Smooth muscle cell (in vitro differentiated cells): ENCODE measurements around the gene SLC29A1. TPM values are rescaled to one million over a fixed set of nuclear protein-coding genes. Genes with fewer than 3 reads are reported as not detected.

Experiments used
- DNase-seq: peaks from one replicate; lab custom pipeline; 2025; ENCODE audit not compliant: unreplicated experiment; lab: John Stamatoyannopoulos, UW
- H2AFZ ChIP-seq: fragments of 200-600 bp; sonication (generic); 2 replicates; pipeline ENCODE4 v1.6.0; 2016; ENCODE audit warnings: antibody characterized with exemption, low read depth, mild to moderate bottlenecking
- H3F3A ChIP-seq: fragments of 200-600 bp; sonication (generic); 2 replicates; pipeline ENCODE4 v1.6.0; 2017; ENCODE audit warnings: antibody characterized with exemption, low read depth
- H3K27ac ChIP-seq: fragments of 200-600 bp; sonication (generic); 2 replicates; pipeline ENCODE4 v1.5.1; 2016; ENCODE audit warnings: low read depth, mild to moderate bottlenecking
- H3K27me3 ChIP-seq: fragments of 200-600 bp; sonication (generic); 2 replicates; pipeline ENCODE4 v1.6.1; 2016; ENCODE audit warnings: low read depth, mild to moderate bottlenecking
- H3K36me3 ChIP-seq: fragments of 200-600 bp; sonication (generic); 2 replicates; pipeline ENCODE4 v1.5.1; 2016; ENCODE audit warnings: low read depth
- H3K4me1 ChIP-seq: fragments of 200-600 bp; sonication (generic); 2 replicates; pipeline ENCODE4 v1.5.1; 2016; ENCODE audit warnings: low read depth
- H3K4me2 ChIP-seq: fragments of 200-600 bp; sonication (generic); 2 replicates; pipeline ENCODE4 v1.6.0; 2016; ENCODE audit warnings: mild to moderate bottlenecking
- H3K4me3 ChIP-seq: fragments of 200-600 bp; sonication (generic); 2 replicates; pipeline ENCODE4 v1.5.1; 2016; ENCODE audit warnings: mild to moderate bottlenecking
- H3K79me2 ChIP-seq: fragments of 200-600 bp; sonication (generic); 2 replicates; pipeline ENCODE4 v1.6.0; 2016; ENCODE audit warnings: low read depth, mild to moderate bottlenecking
- H3K9ac ChIP-seq: fragments of 200-600 bp; sonication (generic); 2 replicates; pipeline ENCODE4 v1.6.0; 2016; ENCODE audit warnings: low read depth
- H3K9me3 ChIP-seq: fragments of 200-600 bp; sonication (generic); replicated peaks from 2 replicates; pipeline ENCODE4 v1.5.1; 2016; ENCODE audit warnings: low read depth
- H4K20me1 ChIP-seq: fragments of 200-600 bp; sonication (generic); 2 replicates; pipeline ENCODE4 v1.6.0; 2016; ENCODE audit warnings: low read depth
- CTCF ChIP-seq: fragments of 200-600 bp; sonication (generic); IDR thresholded peaks from 2 replicates; pipeline ENCODE4 v1.5.1; 2017; ENCODE audit warnings: borderline replicate concordance, mild to moderate bottlenecking, antibody characterized with exemption; ENCODE audit not compliant: insufficient read depth, poor library complexity, severe bottlenecking
- WGBS: methylation state at CpG from one replicate; pipeline ENCODE4 v1.1.7; 2016; ENCODE audit warnings: low lambda C conversion rate; 5-methylcytosine and 5-hydroxymethylcytosine counted together
- polyA plus RNA-seq: library from polyadenylated mRNA; unstranded; fragments of >200 nt; fragmentation: Nextera tagmentation; extraction: Ambion mirVana; gene quantifications from 2 replicates; pipeline ENCODE4 v1.2.1, GENCODE V29; 2016
- total RNA-seq: library from RNA; depleted of rRNA; stranded (reverse); fragments of >200 nt; gene quantifications from 2 replicates; pipeline ENCODE4 v1.2.3, GENCODE V29; 2014

Gene SLC29A1
- total and polyA plus RNA-seq, 2 experiments from 2014 or later: 7.4 to 8.0 TPM

DNA sequence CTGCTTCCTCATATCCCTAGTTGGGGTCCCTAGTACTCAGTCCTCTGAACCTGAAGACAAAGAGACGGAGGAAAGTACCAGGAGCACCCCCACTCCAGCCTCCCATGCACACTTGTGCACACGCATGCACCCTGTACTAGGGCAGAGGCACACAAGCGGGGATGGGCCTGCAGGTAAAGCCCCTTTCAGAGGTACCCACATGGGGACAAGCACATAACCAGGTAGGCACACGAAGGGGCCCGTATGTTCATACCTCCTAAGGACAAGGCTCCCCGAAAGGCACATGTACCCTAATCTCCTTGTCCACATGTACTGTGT, 48.0 kb downstream of the SLC29A1 start:
- no peak overlapping the region for H3K4me2 ChIP-seq

DNA sequence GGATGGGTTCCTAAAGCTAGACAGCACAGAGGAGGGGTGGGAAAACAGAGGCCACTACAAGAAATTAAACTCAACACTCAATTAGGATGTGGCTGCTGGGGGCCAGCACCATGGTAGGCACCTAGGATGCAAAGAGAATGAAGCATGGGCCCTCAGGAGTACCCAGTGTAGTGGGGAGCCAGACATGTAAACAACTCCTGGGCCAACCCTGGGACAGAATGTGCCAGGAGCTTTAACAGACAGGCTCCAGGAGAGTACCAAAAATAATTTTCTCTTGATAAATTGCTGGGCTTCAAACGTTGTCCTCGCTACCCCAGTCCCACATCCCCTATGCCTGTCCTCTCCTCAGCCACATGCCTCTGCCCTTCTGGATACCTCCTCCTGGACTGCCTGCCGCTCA, 48.5 kb downstream of the SLC29A1 start:
- no peak for TF ChIP-seq CTCF
- Histone ChIP-seq H3K27ac (no peak overlapping the region), H3K9me3 (no peaks in the 10 kb centered on the region), H3K4me3 (no peak overlapping the region), H3K4me2 (no peak overlapping the region), H3F3A (no peaks in the 10 kb centered on the region), H3K79me2 (no peaks in the 10 kb centered on the region), H3K9ac (no peak overlapping the region), H2AFZ (no peak overlapping the region), H4K20me1 (no peaks in the 10 kb centered on the region), H3K36me3 (no peaks in the 10 kb centered on the region), H3K4me1 (peaks cover 4% of the 10 kb centered on the region), H3K27me3 (peaks cover 74% of the 10 kb centered on the region)
- no peak for DNase-seq
- 76% methylated on average over 3 of the region's 3 CpGs for WGBS

More for the DNA sequence above, 48.0 kb downstream of the SLC29A1 start:
- H3K27me3 ChIP-seq: peaks cover 69% of the 10 kb centered on the region
- H3K9me3 ChIP-seq: no peaks in the 10 kb centered on the region
- no peak for DNase-seq
- H3K4me1 ChIP-seq: peaks cover 4% of the 10 kb centered on the region
- H2AFZ ChIP-seq: no peak overlapping the region
- no peaks in the 10 kb centered on the region for H4K20me1 ChIP-seq
- no peak overlapping the region for H3K9ac ChIP-seq
- TF ChIP-seq CTCF: no peak
- H3K36me3 ChIP-seq: no peaks in the 10 kb centered on the region
- H3F3A ChIP-seq: no peaks in the 10 kb centered on the region
- no peak overlapping the region for H3K4me3 ChIP-seq
- H3K27ac ChIP-seq: no peak overlapping the region
- WGBS: 87% methylated on average over 6 of the region's 6 CpGs
- no peaks in the 10 kb centered on the region for H3K79me2 ChIP-seq

DNA sequence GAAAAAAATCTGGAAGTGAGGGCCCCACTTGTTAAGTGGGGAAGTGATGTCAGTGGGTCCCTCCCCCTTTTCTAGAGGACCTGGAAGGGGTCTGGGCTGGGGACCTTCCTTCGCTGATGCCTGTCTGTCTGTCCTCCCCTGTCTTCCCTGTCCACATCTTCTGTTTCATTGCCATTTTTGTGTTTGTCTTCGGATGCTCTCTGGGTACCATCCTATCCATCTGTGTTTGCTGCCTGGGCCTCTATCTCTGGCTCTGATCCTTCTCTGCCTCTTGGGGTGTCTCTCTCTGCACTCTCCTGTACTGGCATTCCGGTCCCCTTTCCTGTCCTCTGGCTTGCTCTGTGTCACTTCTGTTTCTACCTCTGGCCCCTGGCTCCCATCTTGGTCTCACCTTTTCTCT, 49.1 kb downstream of the SLC29A1 start:
- H3K36me3 ChIP-seq: no peaks in the 10 kb centered on the region
- H3K4me3 ChIP-seq: no peak overlapping the region
- H3K4me2 ChIP-seq: no peak overlapping the region
- H3K4me1 ChIP-seq: peaks cover 4% of the 10 kb centered on the region
- no peak overlapping the region for H3K9ac ChIP-seq
- DNase-seq: no peak
- peaks cover 81% of the 10 kb centered on the region for H3K27me3 ChIP-seq
- no peaks in the 10 kb centered on the region for H3K9me3 ChIP-seq
- no peaks in the 10 kb centered on the region for H4K20me1 ChIP-seq
- H3F3A ChIP-seq: no peaks in the 10 kb centered on the region
- no peak for TF ChIP-seq CTCF
- H3K79me2 ChIP-seq: no peaks in the 10 kb centered on the region
- H2AFZ ChIP-seq: no peak overlapping the region
- WGBS: 95% methylated on average over 3 of the region's 3 CpGs
- no peak overlapping the region for H3K27ac ChIP-seq

- H4K20me1 ChIP-seq: no peaks in the 10 kb centered on the region
- peaks cover 4% of the 10 kb centered on the region for H3K4me1 ChIP-seq
- WGBS: 88% methylated on average over 23 of the region's 23 CpGs
- TF ChIP-seq CTCF: no peak
- H3F3A ChIP-seq: no peaks in the 10 kb centered on the region
- H3K36me3 ChIP-seq: no peaks in the 10 kb centered on the region
- no peak overlapping the region for H2AFZ ChIP-seq
- no peak overlapping the region for H3K4me3 ChIP-seq
- peaks cover 86% of the 10 kb centered on the region for H3K27me3 ChIP-seq
- no peaks in the 10 kb centered on the region for H3K79me2 ChIP-seq
- DNase-seq: no peak
- no peak overlapping the region for H3K9ac ChIP-seq
- no peaks in the 10 kb centered on the region for H3K9me3 ChIP-seq
- H3K27ac ChIP-seq: no peak overlapping the region
- H3K4me2 ChIP-seq: no peak overlapping the region
Observed at GRCh38 chr6:44272999-44273566, 49.7 kb downstream of the SLC29A1 start.
